Measurements from ENCODE around the gene DKKL1. TPM values are rescaled to one million over a fixed set of nuclear protein-coding genes. Genes with fewer than 3 reads are reported as not detected.

Gene DKKL1
- total RNA-seq, 1 donor from 2014 or later: 1.2 TPM

GRCh38 chr19:49391581-49392399, 28.1 kb downstream of the DKKL1 start:
- peak; percentile 62 to 82 for DNase-seq (ENCODE audit: low spot score in 2 of 2)
- FAIRE-seq: no peak

- no peak for FAIRE-seq
- DNase-seq (ENCODE audit: low spot score in 2 of 2): no peak
Observed at GRCh38 chr19:49393881-49394280, 30.2 kb downstream of the DKKL1 start.

DNA sequence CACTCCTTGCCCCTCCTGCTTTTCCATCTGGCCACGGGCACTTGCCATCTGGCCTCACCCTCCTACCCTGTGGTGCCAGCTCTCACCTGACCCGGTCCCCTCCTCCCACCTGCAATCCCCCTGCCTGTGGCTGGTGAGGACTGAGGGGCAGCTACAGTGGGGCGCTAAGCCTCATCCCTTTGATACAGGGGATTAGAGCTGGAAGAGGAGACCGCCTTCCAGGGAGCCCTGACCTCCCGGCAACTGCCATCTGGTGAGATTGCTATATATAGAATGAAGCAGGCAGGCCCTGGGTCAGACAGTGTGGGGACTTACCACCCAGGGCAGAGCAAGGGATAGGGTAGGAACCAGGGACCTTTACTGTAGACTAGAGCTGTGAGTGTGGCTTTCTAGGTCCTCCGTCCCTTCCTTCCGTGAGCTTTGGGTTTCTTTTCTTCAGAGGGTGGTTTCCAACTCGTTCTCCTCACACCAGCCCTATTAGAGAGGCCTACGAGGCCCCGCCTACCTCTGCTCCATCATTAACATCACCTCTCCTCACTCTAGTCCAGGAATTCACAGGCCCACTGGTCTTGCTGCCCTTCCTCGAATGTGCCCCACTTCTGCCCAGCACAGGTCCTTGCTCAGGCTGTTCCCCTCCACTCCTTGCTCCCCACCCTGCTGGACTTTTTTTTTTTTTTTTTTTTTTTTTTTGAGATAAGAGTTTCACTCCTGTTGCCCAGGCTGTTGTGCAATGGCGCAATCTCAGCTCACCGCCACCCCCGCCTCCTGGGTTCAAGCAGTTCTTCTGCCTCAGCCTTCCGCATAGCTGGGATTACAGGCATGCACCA, 32.1 kb downstream of the DKKL1 start:
- DNase-seq (ENCODE audit: low spot score in 2 of 2) (no peak), FAIRE-seq (no peak)

DNA sequence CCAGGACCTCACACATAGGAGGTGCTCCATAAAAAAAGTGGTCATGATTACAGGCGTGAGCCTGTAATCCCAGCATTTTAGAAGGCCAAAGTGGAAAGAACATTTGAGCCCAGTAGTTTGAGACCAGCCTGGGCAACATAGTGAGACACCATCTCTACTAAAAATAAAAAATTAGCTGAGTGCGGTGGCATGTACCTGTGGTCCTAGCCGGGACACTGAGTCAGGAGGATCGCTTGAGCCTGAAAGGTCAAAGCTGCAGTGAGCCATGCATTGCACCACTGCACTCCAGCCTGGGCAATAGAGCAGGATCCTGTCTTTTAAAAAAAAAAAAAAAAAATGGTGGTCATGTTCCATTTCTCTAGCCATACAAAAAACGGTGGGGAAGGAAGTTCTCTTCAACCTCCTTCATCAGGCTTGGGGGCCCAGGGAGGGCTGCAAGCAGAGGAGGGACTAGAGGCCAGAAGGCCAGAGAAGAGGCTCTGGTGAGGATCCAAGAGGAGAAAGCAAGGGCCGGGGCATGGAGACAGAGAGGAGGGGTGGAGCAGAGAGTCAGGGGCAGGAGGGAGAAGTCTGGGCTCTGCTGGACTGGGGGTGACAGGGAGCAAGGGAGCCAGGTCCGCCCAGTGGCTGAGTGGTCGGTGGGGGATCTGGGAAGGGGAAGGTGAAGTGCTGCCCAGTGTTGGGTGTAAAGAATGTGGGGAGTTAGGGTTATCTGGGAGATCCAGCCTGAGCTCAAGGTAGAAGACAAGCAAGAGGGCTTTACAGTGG, 33.2 kb downstream of the DKKL1 start:
- FAIRE-seq (no peak), DNase-seq (ENCODE audit: low spot score in 2 of 2) (no peak)

DNA sequence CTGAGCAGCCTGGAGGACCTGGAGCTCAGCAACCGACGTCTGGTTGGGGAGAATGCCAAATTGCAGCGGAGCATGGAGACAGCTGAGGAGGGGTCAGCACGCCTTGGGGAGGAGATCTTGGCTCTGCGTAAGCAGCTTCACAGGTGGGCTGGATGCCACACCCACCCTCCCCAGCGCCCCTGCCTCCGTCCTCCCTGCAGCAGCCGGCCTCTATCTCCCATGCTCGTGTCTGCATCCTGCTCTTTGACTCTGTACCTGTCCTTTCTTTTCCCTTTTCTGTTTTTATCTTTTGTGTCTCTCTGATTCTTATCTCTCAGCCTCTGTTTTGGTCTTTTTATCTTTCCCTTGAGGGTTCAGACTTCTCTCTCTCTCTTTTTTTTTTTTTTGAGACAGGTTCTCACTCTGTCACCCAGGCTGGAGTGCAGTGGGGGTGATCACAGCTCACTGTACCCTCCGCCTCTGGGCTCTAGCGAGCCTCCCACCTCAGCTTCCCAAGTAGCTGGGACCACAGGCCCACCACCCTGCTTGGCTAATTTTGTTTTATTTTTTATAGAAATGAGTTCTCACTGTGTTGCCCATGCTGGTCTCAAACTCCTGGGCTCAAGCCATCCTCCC, 34.4 kb downstream of the DKKL1 start:
- FAIRE-seq: no peak
- no peak for DNase-seq (ENCODE audit: low spot score in 2 of 2)

GRCh38 chr19:49398931-49399330, 35.3 kb downstream of the DKKL1 start:
- FAIRE-seq (no peak), DNase-seq (ENCODE audit: low spot score in 2 of 2) (no peak)

DNA sequence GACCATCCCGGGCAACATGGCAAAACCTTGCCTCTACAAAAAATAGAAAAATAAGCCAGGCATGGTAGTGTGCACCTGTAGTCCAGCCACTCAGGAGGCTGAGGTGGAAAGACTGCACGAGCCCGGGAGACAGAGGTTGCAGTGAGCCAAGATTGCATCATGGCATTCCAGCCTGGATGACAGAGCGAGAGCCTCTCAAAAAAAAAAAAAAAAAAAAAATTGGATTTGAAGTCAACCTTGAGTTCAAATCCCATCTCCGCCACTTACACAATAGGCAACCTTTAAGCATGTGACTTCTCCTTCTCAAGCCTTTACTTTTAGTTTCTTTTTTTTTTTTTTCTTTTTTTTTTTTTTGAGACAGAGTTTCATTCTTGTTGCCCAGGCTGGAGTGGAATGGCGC, 36.4 kb downstream of the DKKL1 start:
- FAIRE-seq (no peak), DNase-seq (ENCODE audit: low spot score in 2 of 2) (no peak)

DNA sequence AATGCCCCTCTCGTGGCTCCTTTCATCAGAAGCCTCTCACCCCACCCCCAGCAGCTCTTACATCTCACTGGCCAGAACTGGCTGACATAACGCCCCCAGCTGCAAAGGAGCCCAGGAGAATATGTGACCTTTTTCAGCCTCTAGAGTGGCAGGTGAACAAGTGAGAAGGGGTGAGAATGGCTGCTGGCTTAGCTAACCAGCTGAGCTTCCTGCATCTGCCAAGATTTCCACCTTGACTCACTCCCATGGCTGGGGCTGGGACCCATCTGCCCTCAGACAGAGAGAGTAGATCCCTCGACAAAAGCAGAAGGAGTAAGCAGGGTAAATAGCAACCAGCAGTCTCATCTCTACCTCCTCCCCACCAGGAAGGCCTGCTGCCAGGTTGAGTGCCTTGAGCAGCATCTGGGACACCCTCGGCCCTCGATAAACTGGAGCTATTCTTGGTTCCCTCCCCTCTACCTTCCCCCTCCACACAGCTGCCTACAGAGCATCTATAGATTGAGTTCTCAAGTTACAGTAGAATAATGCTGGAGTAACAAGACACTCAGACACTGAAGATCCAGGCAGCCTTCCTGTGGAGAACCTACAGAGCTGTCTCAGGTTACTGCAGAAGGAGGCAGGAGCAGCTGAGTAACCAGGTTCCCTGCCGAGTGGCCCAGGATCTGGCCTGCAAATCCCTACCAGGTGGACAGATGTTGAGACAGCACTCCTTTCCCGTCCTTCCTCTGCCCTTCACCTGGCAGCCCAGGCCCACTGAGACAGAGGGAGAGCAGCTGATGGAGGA, 39.9 kb downstream of the DKKL1 start:
- DNase-seq (ENCODE audit: low spot score in 2 of 2) (no peak), FAIRE-seq (no peak)

GRCh38 chr19:49407079-49407478, 43.4 kb downstream of the DKKL1 start:
- FAIRE-seq: no peak
- DNase-seq (ENCODE audit: low spot score in 2 of 2): no peak

DNA sequence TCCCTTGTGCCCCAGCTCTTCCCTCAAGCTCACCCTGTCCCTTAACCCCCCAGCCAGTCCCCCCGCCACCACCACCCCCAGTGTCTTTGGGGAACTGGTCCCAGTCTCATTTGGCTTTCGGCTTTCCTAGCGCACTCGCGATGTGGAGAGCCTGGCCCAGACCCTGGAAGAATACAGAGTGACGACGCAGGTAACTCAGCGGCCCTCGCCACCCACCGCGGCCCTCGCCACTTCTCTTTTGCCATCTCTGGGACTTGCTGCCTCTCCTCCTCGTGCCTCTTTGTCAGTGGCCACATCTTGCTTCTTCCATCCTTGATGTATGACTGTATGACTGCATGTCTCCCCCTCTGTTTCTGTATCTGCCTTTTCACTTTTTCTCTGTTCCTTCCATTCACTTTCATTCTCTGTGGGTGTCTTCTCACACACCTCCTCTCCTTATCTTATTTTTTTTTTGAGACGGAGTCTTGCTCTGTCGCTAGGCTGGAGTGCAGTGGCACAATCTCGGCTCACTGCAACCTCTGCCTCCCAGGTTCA, 43.9 kb downstream of the DKKL1 start:
- no peak for DNase-seq (ENCODE audit: low spot score in 2 of 2)
- FAIRE-seq: no peak

DNA sequence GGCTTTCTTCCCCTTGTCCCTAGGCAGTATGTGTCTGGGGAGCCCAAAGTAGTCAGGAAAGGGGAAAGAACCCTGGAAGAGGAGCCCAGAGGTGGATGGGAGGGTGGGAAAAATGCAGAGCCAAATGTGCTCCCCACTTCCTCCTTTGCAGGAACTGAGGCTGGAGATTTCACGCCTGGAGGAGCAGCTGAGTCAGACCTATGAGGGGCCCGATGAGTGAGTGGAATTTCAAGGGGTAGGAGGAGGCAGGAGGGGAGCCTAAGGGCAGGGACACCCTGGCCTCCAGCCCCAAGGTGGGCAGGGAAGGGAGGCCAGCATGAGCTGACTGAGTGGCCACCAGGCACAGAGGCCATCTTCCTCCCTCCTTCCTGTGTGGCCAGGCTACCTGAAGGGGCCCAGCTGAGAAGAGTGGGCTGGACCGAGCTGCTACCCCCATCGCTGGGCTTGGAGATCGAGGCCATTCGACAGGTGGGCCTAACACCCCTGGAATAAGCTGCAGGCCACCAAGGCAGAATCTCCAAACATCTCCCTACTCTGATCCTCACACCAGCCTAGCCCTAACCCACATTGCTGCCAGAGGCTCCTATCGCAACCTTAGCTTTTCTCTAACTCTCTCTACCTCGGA, 45.3 kb downstream of the DKKL1 start:
- FAIRE-seq: no peak
- no peak for DNase-seq (ENCODE audit: low spot score in 2 of 2)

GRCh38 chr19:49409441-49410029, 45.9 kb downstream of the DKKL1 start:
- no peak for DNase-seq (ENCODE audit: low spot score in 2 of 2)
- no peak for FAIRE-seq

- FAIRE-seq (no peak), DNase-seq (ENCODE audit: low spot score in 2 of 2) (no peak)
Observed at GRCh38 chr19:49411681-49412326, 48.1 kb downstream of the DKKL1 start.

DNA sequence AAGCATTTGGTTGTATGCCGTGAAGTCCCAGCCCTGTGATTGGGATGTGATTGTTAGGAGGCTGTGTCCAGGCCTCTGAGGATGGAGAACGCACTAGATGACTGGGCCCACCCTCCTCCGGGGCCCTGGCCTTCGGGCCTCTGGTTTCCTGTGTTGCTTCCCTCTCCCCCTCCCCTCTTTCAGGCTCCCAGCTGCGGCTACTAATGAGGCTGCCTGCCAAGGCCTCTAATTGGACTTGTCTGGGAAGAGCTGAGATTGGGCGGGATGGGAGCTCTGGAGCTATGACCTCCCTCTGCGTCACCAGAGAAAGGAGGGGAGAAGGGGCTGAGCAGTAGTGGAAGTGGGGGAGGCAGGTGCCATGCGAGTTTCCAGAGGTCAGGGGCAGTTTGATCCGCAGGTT, 49.7 kb downstream of the DKKL1 start:
- DNase-seq (ENCODE audit: low spot score in 2 of 2) (peak in 1 of 2 donors; percentile 12), FAIRE-seq (no peak)

DNA sequence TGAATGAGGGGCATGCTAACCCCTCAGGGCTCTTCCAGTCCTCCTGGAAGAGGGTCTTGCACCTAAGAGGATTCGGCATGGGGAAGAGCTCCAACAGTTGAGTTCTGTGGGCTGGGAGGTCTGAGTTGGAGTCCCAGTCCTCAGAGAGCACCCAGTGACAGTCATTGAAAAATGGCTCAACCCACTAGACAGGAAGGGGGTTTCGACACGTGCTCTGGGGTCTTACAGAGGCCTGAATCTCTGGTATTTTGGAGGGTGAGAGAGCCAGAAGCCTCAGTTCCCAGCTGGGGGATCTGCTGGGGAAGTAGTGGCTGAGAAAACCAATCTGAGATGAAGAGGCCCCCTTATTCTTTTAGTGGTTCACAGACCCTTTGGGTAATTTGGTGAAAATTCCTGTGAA, 50.6 kb downstream of the DKKL1 start:
- DNase-seq (ENCODE audit: low spot score in 2 of 2) (peak in 1 of 2 donors; percentile 15), FAIRE-seq (no peak)

DNA sequence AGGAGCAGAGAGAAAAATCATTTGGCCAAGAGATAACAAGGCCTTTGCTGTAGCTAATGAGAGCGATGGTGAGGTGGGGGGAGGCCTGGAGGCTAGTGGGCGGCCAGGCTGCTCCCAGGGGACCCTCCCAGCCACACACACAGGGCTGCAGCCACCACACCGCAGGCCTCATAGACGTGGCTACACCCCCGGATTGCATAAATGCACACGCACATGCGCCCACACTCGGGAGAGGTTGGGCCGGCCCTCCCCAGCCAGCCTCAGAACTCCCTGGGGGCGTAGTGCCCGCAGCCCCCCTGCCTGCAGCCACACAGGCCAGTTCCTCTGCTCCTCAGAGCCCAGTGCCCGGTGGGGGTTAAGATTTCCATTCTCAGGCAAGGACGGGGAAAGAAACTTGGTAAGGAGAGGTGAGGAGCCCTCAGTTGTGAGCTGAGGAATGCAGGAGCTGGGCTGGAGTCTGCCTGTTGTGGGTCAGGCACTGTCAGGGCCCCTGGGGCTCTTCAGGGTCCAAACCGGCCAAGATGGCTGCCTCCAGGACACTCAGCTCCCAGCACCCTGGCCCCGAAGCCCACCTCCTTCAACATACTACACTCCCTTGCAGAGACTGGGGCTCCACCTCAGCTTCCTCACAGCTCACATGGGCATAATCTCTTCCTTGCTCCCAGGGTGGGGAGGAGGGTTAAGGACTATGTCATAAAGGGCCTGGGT, 51.6 kb downstream of the DKKL1 start:
- no peak for FAIRE-seq
- DNase-seq (ENCODE audit: low spot score in 2 of 2): peak in 1 of 2 donors; percentile 20

- no peak for FAIRE-seq
- DNase-seq (ENCODE audit: low spot score in 2 of 2): no peak
Observed at GRCh38 chr19:49415810-49416200, 52.1 kb downstream of the DKKL1 start.
